B cell (primary cell): Measurements from ENCODE around the gene ECHDC1. TPM values are rescaled to one million over a fixed set of nuclear protein-coding genes. Genes with fewer than 3 reads are reported as not detected.

Experiments used
- ATAC-seq: fragments of 200-7000 bp; cut with Tn5 transposase; one replicate; pipeline ENCODE4 v1.10.0; 2021; ENCODE audit warnings: low read depth, mild to moderate bottlenecking, moderate number of reproducible peaks, moderate library complexity
- CTCF ChIA-PET: fragments of 350-600 bp; sonication (Branson Sonifier 250); formaldehyde crosslinking; loops from one replicate; lab custom pipeline; 2021; ENCODE audit warnings: antibody characterized with exemption, inconsistent platforms; lab: Charles Lee
- POLR2A ChIA-PET: fragments of 350-600 bp; sonication (Branson Sonifier 250); formaldehyde crosslinking; loops from one replicate; lab custom pipeline; 2021; ENCODE audit warnings: antibody characterized with exemption; lab: Charles Lee
- DNase-seq: peaks from one replicate; pipeline ENCODE4 v3.0.0; 2013
- H2AFZ ChIP-seq: 2 replicates; pipeline ENCODE4 v1.6.1; 2012; ENCODE audit warnings: mild to moderate bottlenecking, low read depth, low read length; ENCODE audit not compliant: insufficient read depth, poor library complexity, severe bottlenecking
- H3K27ac ChIP-seq, 2 donors: 1 replicate in 1 of 2; 2 replicates in 1 of 2; pipeline ENCODE4 v1.5.1; 2012 to 2013; ENCODE audit warnings: low read length in 2 of 2, mild to moderate bottlenecking in 2 of 2, moderate library complexity in 1 of 2
- H3K27me3 ChIP-seq, 4 experiments: fragments of 200-600 bp in 1 of 4; sonication (generic) in 1 of 4; replicated peaks in 1 of 4; 1 replicate in 2 of 4; 2 replicates in 2 of 4; pipeline versions ENCODE4 v1.6.1 to v1.7.0; 2013 to 2016; ENCODE audit warnings: low read length in 3 of 4, mild to moderate bottlenecking in 2 of 4, mixed read lengths in 1 of 4, moderate library complexity in 1 of 4; ENCODE audit not compliant: insufficient read depth in 4 of 4, control insufficient read depth in 3 of 4; ENCODE audit errors: control extremely low read depth in 1 of 4
- H3K36me3 ChIP-seq, 2 experiments: replicated peaks in 1 of 2; 1 replicate in 1 of 2; 2 replicates in 1 of 2; pipeline versions ENCODE4 v1.6.1 to v1.7.1; 2013; ENCODE audit warnings: low read length in 1 of 2; ENCODE audit not compliant: insufficient read depth in 2 of 2, control insufficient read depth in 1 of 2; ENCODE audit errors: control extremely low read depth in 1 of 2, extremely low read depth in 1 of 2
- H3K4me1 ChIP-seq, 2 donors: fragments of 200-600 bp in 1 of 2; sonication (generic) in 1 of 2; 1 replicate in 1 of 2; 2 replicates in 1 of 2; pipeline versions ENCODE4 v1.5.1 to v1.6.1; 2013 to 2017; ENCODE audit warnings: low read length in 2 of 2; ENCODE audit not compliant: control insufficient read depth in 2 of 2, insufficient read depth in 2 of 2
- H3K4me2 ChIP-seq: replicated peaks from 2 replicates; pipeline ENCODE3; 2012; ENCODE audit warnings: mild to moderate bottlenecking, low read depth, low read length; ENCODE audit not compliant: poor library complexity, severe bottlenecking
- H3K4me3 ChIP-seq, 5 experiments: fragments of 200-600 bp in 1 of 5; sonication (generic) in 1 of 5; 1 replicate in 3 of 5; 2 replicates in 2 of 5; pipeline versions ENCODE4 v1.5.1 to v1.7.0; 2011 to 2016; ENCODE audit warnings: low read length in 4 of 5, mild to moderate bottlenecking in 4 of 5, low read depth in 2 of 5, control low read depth in 1 of 5, moderate library complexity in 1 of 5; ENCODE audit not compliant: insufficient read depth in 1 of 5; ENCODE audit errors: control extremely low read depth in 1 of 5, extremely low read depth in 1 of 5
- H3K79me2 ChIP-seq: fragments of 200-600 bp; sonication (generic); one replicate; pipeline ENCODE4 v1.6.0; 2016; ENCODE audit warnings: low read length; ENCODE audit not compliant: control insufficient read depth, insufficient read depth
- H3K9ac ChIP-seq: fragments of 200-600 bp; sonication (generic); 2 replicates; pipeline ENCODE4 v1.6.1; 2017; ENCODE audit warnings: mild to moderate bottlenecking, low read length, moderate library complexity
- H3K9me3 ChIP-seq, 3 donors: one replicate each; pipeline versions ENCODE4 v1.6.1 to v1.7.1; 2013; ENCODE audit warnings: low read length in 2 of 3; ENCODE audit not compliant: control insufficient read depth in 2 of 3, insufficient read depth in 1 of 3; ENCODE audit errors: control extremely low read depth in 1 of 3
- H4K20me1 ChIP-seq: 2 replicates; pipeline ENCODE4 v1.6.0; 2012; ENCODE audit warnings: mild to moderate bottlenecking, low read length; ENCODE audit not compliant: insufficient read depth, control insufficient read depth, poor library complexity, severe bottlenecking
- H3K27ac Mint-ChIP-seq: one replicate; pipeline ENCODE4 v1.8.0; 2021; ENCODE audit warnings: mixed read lengths
- H3K27me3 Mint-ChIP-seq: one replicate; pipeline ENCODE4 v1.8.0; 2021; ENCODE audit warnings: mixed read lengths
- H3K4me1 Mint-ChIP-seq: one replicate; pipeline ENCODE4 v1.8.0; 2021; ENCODE audit warnings: mixed read lengths
- H3K4me3 Mint-ChIP-seq: one replicate; pipeline ENCODE4 v1.8.0; 2021; ENCODE audit warnings: mixed read lengths
- H3K9me3 Mint-ChIP-seq: one replicate; pipeline ENCODE4 v1.8.0; 2022; ENCODE audit warnings: mixed read lengths; ENCODE audit not compliant: insufficient read depth
- EZH2 ChIP-seq: IDR thresholded peaks from 2 replicates; pipeline ENCODE4 v1.6.1; 2012; ENCODE audit warnings: borderline replicate concordance, low read depth, mild to moderate bottlenecking, moderate library complexity, low read length; ENCODE audit not compliant: insufficient read depth, poor library complexity, severe bottlenecking
- WGBS: methylation state at CpG from one replicate; pipeline ENCODE4 v1.1.5; 2013; ENCODE audit warnings: missing lambda C conversion rate; ENCODE audit not compliant: insufficient coverage; 5-methylcytosine and 5-hydroxymethylcytosine counted together
- intact Hi-C: fragments of 100-400 bp; cut with micrococcal nuclease; formaldehyde crosslinking; loops from one replicate; pipeline ENCODE4 v1.10.0; 2022
- polyA plus RNA-seq: library from polyadenylated mRNA; depleted of rRNA; stranded (reverse); fragments of >200 nt; gene quantifications from 2 replicates; pipeline ENCODE4 v1.2.3, GENCODE V29; 2012
- total RNA-seq, 2 donors: library from RNA; stranded (reverse); fragments of 120-200 nt in 1 of 2; gene quantifications; 1 replicate in 1 of 2; 2 replicates in 1 of 2; pipeline versions ENCODE4 v1.2.3 to v1.2.4, GENCODE V29; 2013 to 2022
- TF ChIP-seq, protein P1 (sequence below): fragments of 200-600 bp; IDR thresholded peaks from one replicate; pipeline ENCODE4 v1.8.0; 2022; ENCODE audit warnings: antibody characterized with exemption, mild to moderate bottlenecking

The ECHDC1 gene
- total and polyA plus RNA-seq, 2 donors (not counting 1 experiment from before 2014, with no cell fraction given), result 26.9 to 60.0 TPM

GRCh38 chr6:127342296-127342945 is 988 bp downstream of the ECHDC1 start:
- no peak overlapping the region for H3K4me3 Mint-ChIP-seq
- no peaks in the 10 kb centered on the region for H3K36me3 ChIP-seq
- H3K4me1 ChIP-seq, result peaks cover 37 to 47% of the 10 kb centered on the region in 2 donors
- peaks cover 79% of the 10 kb centered on the region for H3K79me2 ChIP-seq
- peak overlapping the region; percentile 79 for H3K4me2 ChIP-seq
- WGBS, result 64% methylated on average over 5 of the region's 10 CpGs
- ChIA-PET CTCF (interaction anchor here (1.3 to 1.6 kb wide), 2 partner anchors 39 to 76 kb away, joined by 3 to 4 read pairs; partner anchors contain the start of gene RNF146), POLR2A (interaction anchor here (0.5 kb wide), 1 partner anchor 43 kb away, joined by 3 read pairs; no protein-coding TSS in a partner anchor)
- H3K27ac Mint-ChIP-seq, result no peak overlapping the region
- peak overlapping the region; percentile 63 to 77 for H3K27ac ChIP-seq
- no peaks in the 10 kb centered on the region for H3K27me3 Mint-ChIP-seq
- ATAC-seq, result no peak
- no peaks in the 10 kb centered on the region for H3K9me3 ChIP-seq
- intact Hi-C loops, result loop anchor here (2.0 to 10.0 kb wide), 3 partner anchors 40 to 1548 kb away; partner anchors contain the start of genes MTCL3 and NCOA7
- peaks cover 28% of the 10 kb centered on the region for H4K20me1 ChIP-seq
- peak overlapping the region; percentile 70 to 97 (median 94) for H3K4me3 ChIP-seq
- H2AFZ ChIP-seq, result peak overlapping the region; percentile 95
- H3K4me1 Mint-ChIP-seq, result peaks cover 28% of the 10 kb centered on the region
- H3K9ac ChIP-seq, result peak overlapping the region; percentile 82
- no peak for DNase-seq
- TF ChIP-seq, protein P1, sequence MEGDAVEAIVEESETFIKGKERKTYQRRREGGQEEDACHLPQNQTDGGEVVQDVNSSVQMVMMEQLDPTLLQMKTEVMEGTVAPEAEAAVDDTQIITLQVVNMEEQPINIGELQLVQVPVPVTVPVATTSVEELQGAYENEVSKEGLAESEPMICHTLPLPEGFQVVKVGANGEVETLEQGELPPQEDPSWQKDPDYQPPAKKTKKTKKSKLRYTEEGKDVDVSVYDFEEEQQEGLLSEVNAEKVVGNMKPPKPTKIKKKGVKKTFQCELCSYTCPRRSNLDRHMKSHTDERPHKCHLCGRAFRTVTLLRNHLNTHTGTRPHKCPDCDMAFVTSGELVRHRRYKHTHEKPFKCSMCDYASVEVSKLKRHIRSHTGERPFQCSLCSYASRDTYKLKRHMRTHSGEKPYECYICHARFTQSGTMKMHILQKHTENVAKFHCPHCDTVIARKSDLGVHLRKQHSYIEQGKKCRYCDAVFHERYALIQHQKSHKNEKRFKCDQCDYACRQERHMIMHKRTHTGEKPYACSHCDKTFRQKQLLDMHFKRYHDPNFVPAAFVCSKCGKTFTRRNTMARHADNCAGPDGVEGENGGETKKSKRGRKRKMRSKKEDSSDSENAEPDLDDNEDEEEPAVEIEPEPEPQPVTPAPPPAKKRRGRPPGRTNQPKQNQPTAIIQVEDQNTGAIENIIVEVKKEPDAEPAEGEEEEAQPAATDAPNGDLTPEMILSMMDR, result no peak
- no peak for TF ChIP-seq EZH2
- no peaks in the 10 kb centered on the region for H3K9me3 Mint-ChIP-seq
- no peaks in the 10 kb centered on the region for H3K27me3 ChIP-seq
